ENCODE measurements around the gene DLGAP1.
"Not testable (repeated sequence)": the region's sequence is repeated elsewhere in the genome, so short reads cannot be mapped to it uniquely, and the experiment has no call there.

Gene DLGAP1

DNA sequence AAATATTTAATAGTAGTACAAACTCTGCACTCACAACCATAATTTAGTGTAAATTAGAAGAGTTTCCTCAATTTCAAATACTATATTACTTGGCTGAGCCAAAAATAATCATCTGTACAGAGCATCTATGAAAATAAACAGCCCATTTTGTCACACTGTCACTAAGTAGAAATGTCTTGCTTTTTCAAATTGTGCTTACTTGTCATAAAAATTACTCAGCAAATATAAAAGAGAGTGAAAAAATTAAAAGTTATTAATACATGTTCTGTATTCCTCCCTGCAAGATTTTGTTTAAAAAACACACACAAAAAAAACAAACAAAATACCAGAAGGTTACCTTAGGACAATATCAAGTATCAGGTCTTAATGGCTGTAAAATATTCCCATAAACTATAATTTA, 155.7 kb downstream of the DLGAP1 start:
- Histone ChIP-seq H3K9ac (ENCODE audit: low read length) (no peak overlapping the region), H4K20me1 (ENCODE audit: insufficient read depth, low read length) (no peaks in the 10 kb centered on the region), H3K27me3 (ENCODE audit: low read depth, low read length) (no peaks in the 10 kb centered on the region), H3K79me2 (ENCODE audit: low read length) (no peaks in the 10 kb centered on the region), H2AFZ (ENCODE audit: low read depth, low read length) (no peak overlapping the region), H3K4me3 (ENCODE audit: low read length) (no peak overlapping the region), H3K27ac (ENCODE audit: low read length) (no peak overlapping the region), H3K9me3 (ENCODE audit: insufficient read depth, low read length) (no peaks in the 10 kb centered on the region), H3K36me3 (replicated peaks; ENCODE audit: low read depth, low read length) (no peaks in the 10 kb centered on the region), H3K4me2 (ENCODE audit: low read length) (no peak overlapping the region), H3K4me1 (ENCODE audit: low read length) (no peaks in the 10 kb centered on the region)
- no peak for TF ChIP-seq EZH2phosphoT487 (IDR thresholded peaks at IDR 0.05; ENCODE audit: low read depth)
- TF ChIP-seq, protein P1, sequence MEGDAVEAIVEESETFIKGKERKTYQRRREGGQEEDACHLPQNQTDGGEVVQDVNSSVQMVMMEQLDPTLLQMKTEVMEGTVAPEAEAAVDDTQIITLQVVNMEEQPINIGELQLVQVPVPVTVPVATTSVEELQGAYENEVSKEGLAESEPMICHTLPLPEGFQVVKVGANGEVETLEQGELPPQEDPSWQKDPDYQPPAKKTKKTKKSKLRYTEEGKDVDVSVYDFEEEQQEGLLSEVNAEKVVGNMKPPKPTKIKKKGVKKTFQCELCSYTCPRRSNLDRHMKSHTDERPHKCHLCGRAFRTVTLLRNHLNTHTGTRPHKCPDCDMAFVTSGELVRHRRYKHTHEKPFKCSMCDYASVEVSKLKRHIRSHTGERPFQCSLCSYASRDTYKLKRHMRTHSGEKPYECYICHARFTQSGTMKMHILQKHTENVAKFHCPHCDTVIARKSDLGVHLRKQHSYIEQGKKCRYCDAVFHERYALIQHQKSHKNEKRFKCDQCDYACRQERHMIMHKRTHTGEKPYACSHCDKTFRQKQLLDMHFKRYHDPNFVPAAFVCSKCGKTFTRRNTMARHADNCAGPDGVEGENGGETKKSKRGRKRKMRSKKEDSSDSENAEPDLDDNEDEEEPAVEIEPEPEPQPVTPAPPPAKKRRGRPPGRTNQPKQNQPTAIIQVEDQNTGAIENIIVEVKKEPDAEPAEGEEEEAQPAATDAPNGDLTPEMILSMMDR (IDR thresholded peaks at IDR 0.05; ENCODE audit: low read depth, low read length), result no peak

DNA sequence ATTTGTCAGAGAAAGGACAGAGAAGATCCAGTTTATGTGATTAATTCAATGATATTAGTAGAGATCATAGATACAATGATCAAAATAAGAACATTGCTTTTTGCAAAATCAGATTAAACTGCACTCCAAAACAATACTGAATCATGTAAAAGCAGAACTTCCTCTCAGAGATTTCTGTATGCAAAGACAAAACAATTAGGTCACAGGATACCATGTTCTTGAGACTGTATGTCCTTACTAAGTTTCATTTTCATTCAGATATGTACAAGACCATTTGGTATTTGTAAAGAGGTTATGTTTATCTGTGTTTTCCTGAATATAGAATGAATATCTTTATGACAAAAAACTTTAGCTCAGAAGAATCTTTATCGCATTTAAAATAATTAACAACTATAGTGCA, 161.8 kb downstream of the DLGAP1 start:
- no peak overlapping the region for H3K4me3 ChIP-seq (ENCODE audit: low read length)
- H3K27me3 ChIP-seq (ENCODE audit: low read depth, low read length), result no peaks in the 10 kb centered on the region
- H3K79me2 ChIP-seq (ENCODE audit: low read length), result no peaks in the 10 kb centered on the region
- H4K20me1 ChIP-seq (ENCODE audit: insufficient read depth, low read length), result no peaks in the 10 kb centered on the region
- no peak for TF ChIP-seq EZH2phosphoT487 (IDR thresholded peaks at IDR 0.05; ENCODE audit: low read depth)
- TF ChIP-seq, protein P1 (IDR thresholded peaks at IDR 0.05; ENCODE audit: low read depth, low read length), result no peak
- H2AFZ ChIP-seq (ENCODE audit: low read depth, low read length), result no peak overlapping the region
- H3K9me3 ChIP-seq (ENCODE audit: insufficient read depth, low read length), result no peaks in the 10 kb centered on the region
- no peak overlapping the region for H3K4me2 ChIP-seq (ENCODE audit: low read length)
- H3K27ac ChIP-seq (ENCODE audit: low read length), result no peak overlapping the region
- H3K36me3 ChIP-seq (replicated peaks; ENCODE audit: low read depth, low read length), result no peaks in the 10 kb centered on the region
- peaks cover 24% of the 10 kb centered on the region for H3K4me1 ChIP-seq (ENCODE audit: low read length)
- no peak overlapping the region for H3K9ac ChIP-seq (ENCODE audit: low read length)

DNA sequence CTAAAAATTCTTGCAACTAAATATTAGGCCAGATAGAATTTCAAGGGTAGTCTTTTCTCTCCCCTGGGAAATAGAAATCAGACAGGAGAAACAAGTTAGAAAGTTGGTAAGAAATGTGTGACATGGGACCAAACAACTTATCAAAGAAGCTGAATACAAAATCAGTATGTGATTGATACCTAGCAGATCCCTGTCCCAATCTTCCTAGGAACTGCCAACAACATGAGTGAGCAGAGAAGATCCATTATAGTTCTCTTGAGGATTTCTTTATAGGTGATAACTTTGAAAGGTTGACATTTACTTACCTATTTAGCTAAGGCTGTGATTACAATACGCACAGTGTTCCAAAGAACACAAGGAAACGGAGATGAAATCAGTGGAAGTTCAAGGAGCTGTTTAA, 162.4 kb downstream of the DLGAP1 start:
- no peak for TF ChIP-seq EZH2phosphoT487 (IDR thresholded peaks at IDR 0.05; ENCODE audit: low read depth)
- TF ChIP-seq, protein P1 (IDR thresholded peaks at IDR 0.05; ENCODE audit: low read depth, low read length), result no peak

DNA sequence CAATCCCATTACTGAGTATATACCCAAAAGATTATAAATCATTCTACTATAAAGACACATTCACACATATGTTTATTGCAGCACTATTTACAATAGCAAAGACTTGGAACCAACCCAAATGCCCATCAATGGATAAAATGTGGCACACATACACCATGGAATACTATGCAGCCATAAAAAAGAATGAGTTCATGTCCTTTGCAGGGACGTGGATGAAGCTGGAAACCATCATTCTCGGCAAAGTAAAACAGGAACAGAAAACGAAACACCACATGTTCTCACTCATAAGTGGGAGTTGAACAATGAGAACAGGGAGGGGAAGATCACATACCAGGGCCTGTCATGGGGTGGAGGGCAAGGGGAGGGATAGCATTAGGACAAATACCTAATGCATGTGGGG, 167.8 kb downstream of the DLGAP1 start:
- not testable (repeated sequence) for H3K9ac ChIP-seq (ENCODE audit: low read length); H3K4me3 ChIP-seq (ENCODE audit: low read length); H3K9me3 ChIP-seq (ENCODE audit: insufficient read depth, low read length); H3K4me2 ChIP-seq (ENCODE audit: low read length); H2AFZ ChIP-seq (ENCODE audit: low read depth, low read length); H3K27me3 ChIP-seq (ENCODE audit: low read depth, low read length); H4K20me1 ChIP-seq (ENCODE audit: insufficient read depth, low read length); H3K36me3 ChIP-seq (replicated peaks; ENCODE audit: low read depth, low read length); H3K79me2 ChIP-seq (ENCODE audit: low read length); H3K27ac ChIP-seq (ENCODE audit: low read length)
- peaks cover 17% of the 10 kb centered on the region for H3K4me1 ChIP-seq (ENCODE audit: low read length)

More for the DNA sequence above, 162.4 kb downstream of the DLGAP1 start:
- Histone ChIP-seq H3K27me3 (ENCODE audit: low read depth, low read length) (no peaks in the 10 kb centered on the region), H3K27ac (ENCODE audit: low read length) (no peak overlapping the region), H4K20me1 (ENCODE audit: insufficient read depth, low read length) (no peaks in the 10 kb centered on the region), H3K9ac (ENCODE audit: low read length) (no peak overlapping the region), H2AFZ (ENCODE audit: low read depth, low read length) (no peak overlapping the region), H3K79me2 (ENCODE audit: low read length) (no peaks in the 10 kb centered on the region), H3K4me3 (ENCODE audit: low read length) (no peak overlapping the region), H3K36me3 (replicated peaks; ENCODE audit: low read depth, low read length) (no peaks in the 10 kb centered on the region), H3K9me3 (ENCODE audit: insufficient read depth, low read length) (no peaks in the 10 kb centered on the region), H3K4me2 (ENCODE audit: low read length) (no peak overlapping the region), H3K4me1 (ENCODE audit: low read length) (peaks cover 24% of the 10 kb centered on the region)

DNA sequence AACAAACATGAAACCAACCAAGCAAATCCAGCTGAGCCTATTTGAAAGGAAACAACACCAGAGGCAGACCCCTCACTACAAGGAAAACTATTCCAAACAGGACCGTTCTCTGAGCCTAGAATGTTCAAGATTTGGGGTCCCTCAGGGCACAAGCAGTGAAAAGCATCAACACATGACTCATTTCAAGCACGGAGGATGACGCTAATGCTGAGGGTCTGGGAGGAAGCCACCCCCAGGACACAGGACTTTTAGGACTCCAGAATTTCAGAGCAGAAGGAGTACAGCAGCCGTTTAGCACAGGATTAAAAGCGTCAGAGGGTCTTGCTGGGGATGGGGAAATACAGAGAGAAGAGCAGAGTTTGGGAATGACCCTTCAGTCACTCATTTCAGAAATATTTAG, 168.9 kb downstream of the DLGAP1 start:
- H3K4me3 ChIP-seq (ENCODE audit: low read length), result no peak overlapping the region
- H3K27me3 ChIP-seq (ENCODE audit: low read depth, low read length), result peaks cover 2% of the 10 kb centered on the region; the same call in 1 of the 2 replicates
- no peaks in the 10 kb centered on the region for H3K79me2 ChIP-seq (ENCODE audit: low read length)
- no peaks in the 10 kb centered on the region for H3K9me3 ChIP-seq (ENCODE audit: insufficient read depth, low read length)
- no peak overlapping the region for H3K9ac ChIP-seq (ENCODE audit: low read length)
- H3K27ac ChIP-seq (ENCODE audit: low read length), result no peak overlapping the region
- no peak overlapping the region for H3K4me2 ChIP-seq (ENCODE audit: low read length)
- TF ChIP-seq, protein P1 (IDR thresholded peaks at IDR 0.05; ENCODE audit: low read depth, low read length), result no peak
- no peak for TF ChIP-seq EZH2phosphoT487 (IDR thresholded peaks at IDR 0.05; ENCODE audit: low read depth)
- H3K4me1 ChIP-seq (ENCODE audit: low read length), result peaks cover 17% of the 10 kb centered on the region
- no peaks in the 10 kb centered on the region for H3K36me3 ChIP-seq (replicated peaks; ENCODE audit: low read depth, low read length)
- no peaks in the 10 kb centered on the region for H4K20me1 ChIP-seq (ENCODE audit: insufficient read depth, low read length)
- no peak overlapping the region for H2AFZ ChIP-seq (ENCODE audit: low read depth, low read length)
